ENCODE results near the gene TBXA2R.

GRCh38 chr19:3644351-3645066 lies 37.8 kb upstream of the TBXA2R start:
- TF ChIP-seq CTCF (optimal IDR thresholded peaks at IDR 0.05 in 1 of 3, IDR thresholded peaks at IDR 0.05 in 1 of 3, conservative IDR thresholded peaks at IDR 0.05 in 1 of 3; ENCODE audit: extremely low read depth in 1 of 3, insufficient read depth in 2 of 3, low read length in 3 of 3) (no peak), EZH2 (IDR thresholded peaks at IDR 0.05; ENCODE audit: low read length) (no peak)

Data from keratinocyte (primary cell).